RWPE2 (cell line): ENCODE results near the gene SUCLG2.

Experiments
- ATAC-seq: fragments of 200-7000 bp; cut with Tn5 transposase; 3 replicates; pipeline ENCODE4 v1.9.1; 2021; ENCODE audit warnings: low read depth
- DNase-seq: peaks from one replicate; pipeline ENCODE4 v3.0.0-alpha.2; 2020; ENCODE audit warnings: low spot score
- H3K27ac ChIP-seq: fragments of 450-650 bp; 2 replicates; pipeline ENCODE4 v1.5.1; 2017; ENCODE audit warnings: mild to moderate bottlenecking; ENCODE audit not compliant: poor library complexity, severe bottlenecking
- H3K27me3 ChIP-seq: fragments of 250-450 bp; sonication (Bioruptor Pico); 2 replicates; pipeline ENCODE4 v1.5.1; 2021; ENCODE audit warnings: mild to moderate bottlenecking, moderate library complexity; ENCODE audit not compliant: insufficient read depth, poor library complexity, severe bottlenecking
- H3K36me3 ChIP-seq: fragments of 250-450 bp; sonication (Bioruptor Pico); 2 replicates; pipeline ENCODE4 v1.5.1; 2020; ENCODE audit warnings: low read depth, mild to moderate bottlenecking, moderate library complexity
- H3K4me1 ChIP-seq: fragments of 250-450 bp; sonication (Bioruptor Pico); 2 replicates; pipeline ENCODE4 v1.5.1; 2021; ENCODE audit warnings: mild to moderate bottlenecking, moderate library complexity; ENCODE audit not compliant: insufficient read depth, poor library complexity, severe bottlenecking
- H3K4me3 ChIP-seq: fragments of 250-450 bp; sonication (Bioruptor Pico); 2 replicates; pipeline ENCODE4 v1.5.1; 2021; ENCODE audit warnings: mild to moderate bottlenecking, moderate library complexity; ENCODE audit not compliant: severe bottlenecking
- H3K9me3 ChIP-seq: fragments of 250-450 bp; sonication (Bioruptor Pico); 2 replicates; pipeline ENCODE4 v1.5.1; 2021; ENCODE audit warnings: mild to moderate bottlenecking, moderate library complexity; ENCODE audit not compliant: severe bottlenecking
- CTCF ChIP-seq: fragments of 450-650 bp; IDR thresholded peaks from one replicate; pipeline ENCODE4 v1.5.1; 2017; ENCODE audit warnings: mild to moderate bottlenecking, moderate library complexity; ENCODE audit not compliant: poor library complexity, severe bottlenecking

Gene SUCLG2

GRCh38 chr3:67386451-67386850 lies 268.0 kb downstream of the SUCLG2 start:
- ATAC-seq = no peak
- no peaks in the 10 kb centered on the region for H3K27me3 ChIP-seq
- H3K4me1 ChIP-seq = no peaks in the 10 kb centered on the region
- no peaks in the 10 kb centered on the region for H3K36me3 ChIP-seq
- no peak for DNase-seq
- no peak for TF ChIP-seq CTCF
- H3K4me3 ChIP-seq = no peak overlapping the region
- H3K9me3 ChIP-seq = no peaks in the 10 kb centered on the region
- no peak overlapping the region for H3K27ac ChIP-seq

- no peak overlapping the region for H3K27ac ChIP-seq
- H3K27me3 ChIP-seq = no peaks in the 10 kb centered on the region
- no peak for DNase-seq
- TF ChIP-seq CTCF = peak; percentile 54
- H3K4me3 ChIP-seq = no peak overlapping the region
- no peaks in the 10 kb centered on the region for H3K9me3 ChIP-seq
- H3K36me3 ChIP-seq = no peaks in the 10 kb centered on the region
- peak; percentile 33; the same call in 1 of the 3 replicates for ATAC-seq
- H3K4me1 ChIP-seq = no peaks in the 10 kb centered on the region
Observed at GRCh38 chr3:67384760-67385397, 269.5 kb downstream of the SUCLG2 start.

- H3K27ac ChIP-seq = no peak overlapping the region
- no peak for ATAC-seq
Observed at GRCh38 chr3:67384016-67384415, 270.4 kb downstream of the SUCLG2 start.

GRCh38 chr3:67383379-67383778 lies 271.0 kb downstream of the SUCLG2 start:
- no peak overlapping the region for H3K4me3 ChIP-seq
- H3K36me3 ChIP-seq = no peaks in the 10 kb centered on the region
- H3K27ac ChIP-seq = no peak overlapping the region
- TF ChIP-seq CTCF = no peak
- no peaks in the 10 kb centered on the region for H3K9me3 ChIP-seq
- H3K27me3 ChIP-seq = no peaks in the 10 kb centered on the region
- no peak for ATAC-seq
- no peak for DNase-seq
- no peaks in the 10 kb centered on the region for H3K4me1 ChIP-seq

More at GRCh38 chr3:67384016-67384415, 270.4 kb downstream of the SUCLG2 start:
- no peak for DNase-seq
- Histone ChIP-seq H3K4me1 (no peaks in the 10 kb centered on the region), H3K27me3 (no peaks in the 10 kb centered on the region), H3K9me3 (no peaks in the 10 kb centered on the region), H3K36me3 (no peaks in the 10 kb centered on the region), H3K4me3 (no peak overlapping the region)
- TF ChIP-seq CTCF = no peak

- Histone ChIP-seq H3K9me3 (no peaks in the 10 kb centered on the region), H3K27me3 (no peaks in the 10 kb centered on the region), H3K4me1 (no peaks in the 10 kb centered on the region), H3K27ac (no peak overlapping the region), H3K36me3 (no peaks in the 10 kb centered on the region), H3K4me3 (no peak overlapping the region)
- no peak for ATAC-seq
- no peak for DNase-seq
- no peak for TF ChIP-seq CTCF
Observed at GRCh38 chr3:67382536-67382935, 271.9 kb downstream of the SUCLG2 start.
